Activated naive CD4-positive, alpha-beta T cell (primary cell): Measurements from ENCODE around the gene UCK2.

Experiments
- DNase-seq, 4 experiments: peaks; one replicate each; lab custom pipeline; 2025; lab: John Stamatoyannopoulos, UW

The UCK2 gene

DNA sequence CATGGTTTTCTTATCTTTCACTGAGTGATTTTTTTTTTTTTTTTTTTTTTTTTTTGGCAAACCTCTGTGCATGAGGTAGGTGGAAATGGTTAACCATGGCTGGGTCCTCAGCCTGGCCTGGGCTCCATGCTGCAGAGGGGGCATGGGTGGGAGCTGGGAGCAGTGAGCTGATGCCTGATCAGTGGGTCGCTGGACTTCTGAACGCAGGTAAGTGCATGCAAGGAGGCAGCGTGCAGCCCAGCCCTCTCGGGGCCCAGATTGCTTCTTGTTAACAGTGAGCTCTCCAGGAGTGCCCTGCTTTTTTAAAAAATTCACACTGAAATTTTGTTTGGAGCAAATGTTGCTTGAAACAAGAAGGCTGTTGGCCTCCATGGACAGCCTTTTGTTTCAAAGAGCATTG lies 75.2 kb downstream of the UCK2 start:
- DNase-seq, result no peak

DNA sequence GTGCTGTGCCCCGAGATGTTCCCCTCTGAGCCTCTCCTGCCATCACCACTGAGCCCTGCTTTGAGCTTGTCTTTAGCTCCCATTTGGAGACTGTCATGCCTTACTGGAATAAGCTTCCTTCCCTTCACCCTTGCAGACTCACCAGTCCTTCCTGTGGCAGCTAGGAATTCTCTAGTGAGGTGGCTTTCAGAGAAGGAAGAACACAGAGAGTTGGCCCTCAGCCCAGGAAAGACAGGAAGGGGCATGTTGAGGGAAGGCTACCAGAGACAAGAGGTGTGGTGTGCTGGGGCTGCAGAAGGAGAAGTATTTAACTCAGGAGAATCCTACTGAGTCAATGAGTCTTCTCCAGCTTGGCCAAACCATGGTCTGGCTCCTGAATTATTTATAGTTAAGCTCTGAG lies 76.3 kb downstream of the UCK2 start:
- DNase-seq, result no peak

DNA sequence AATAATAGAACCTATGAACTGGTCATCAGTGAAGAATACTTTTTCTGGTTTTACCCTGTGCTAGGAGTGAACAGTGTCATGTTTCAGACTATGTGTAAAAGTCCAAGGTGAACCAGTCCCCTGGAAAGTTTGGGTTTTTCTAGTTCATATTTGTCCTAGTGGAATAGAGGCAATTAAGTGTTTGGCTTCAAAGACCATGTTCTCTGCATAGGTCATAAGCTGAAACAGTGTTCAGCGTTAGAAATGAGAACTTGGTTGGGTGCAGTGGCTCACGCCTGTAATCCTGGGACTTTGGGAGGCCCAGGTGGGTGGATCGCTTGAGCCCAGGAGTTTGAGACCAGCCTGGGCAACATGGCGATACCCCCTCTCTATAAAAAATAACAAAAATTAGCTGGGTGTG lies 77.5 kb downstream of the UCK2 start:
- no peak for DNase-seq

DNA sequence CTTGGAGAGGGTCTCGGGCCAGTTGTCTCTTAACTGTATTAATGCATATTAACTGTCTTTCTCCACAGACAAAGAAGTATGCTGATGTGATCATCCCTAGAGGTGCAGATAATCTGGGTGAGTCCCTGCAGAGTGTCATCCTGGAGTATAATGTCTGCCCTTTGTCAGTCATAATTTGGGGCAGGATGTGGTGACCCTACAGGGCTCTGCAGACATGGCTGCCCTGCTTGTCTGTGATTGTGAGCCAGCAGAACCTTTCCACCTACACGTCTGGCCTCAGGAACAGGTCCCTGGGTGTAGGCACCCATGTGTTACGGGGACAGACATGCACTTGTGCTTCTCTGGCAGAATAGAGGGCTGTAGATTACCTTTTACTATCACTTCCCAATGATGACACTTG lies 78.4 kb downstream of the UCK2 start:
- DNase-seq, result no peak

DNA sequence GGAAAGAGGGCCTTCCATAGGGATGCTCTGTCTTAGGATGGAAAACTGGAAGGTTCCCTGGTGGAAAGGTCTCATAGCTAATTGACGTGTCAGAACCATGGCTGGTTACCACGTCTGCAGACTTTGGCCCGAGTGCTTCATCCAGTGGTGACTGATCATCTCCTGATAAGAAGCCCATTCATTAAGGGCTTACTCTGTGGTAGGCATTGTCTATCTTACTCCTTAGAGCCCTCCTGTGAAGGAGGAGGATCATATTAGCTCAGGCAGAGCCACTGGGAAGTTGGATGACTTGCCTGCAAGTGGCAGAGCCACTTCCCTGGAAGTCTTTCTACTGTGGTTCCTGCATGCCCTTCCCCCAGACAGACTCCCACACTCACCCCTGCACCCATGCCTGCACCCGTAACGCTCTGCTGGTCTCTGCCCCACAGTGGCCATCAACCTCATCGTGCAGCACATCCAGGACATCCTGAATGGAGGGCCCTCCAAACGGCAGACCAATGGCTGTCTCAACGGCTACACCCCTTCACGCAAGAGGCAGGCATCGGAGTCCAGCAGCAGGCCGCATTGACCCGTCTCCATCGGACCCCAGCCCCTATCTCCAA lies 79.9 kb downstream of the UCK2 start:
- no peak for DNase-seq

DNA sequence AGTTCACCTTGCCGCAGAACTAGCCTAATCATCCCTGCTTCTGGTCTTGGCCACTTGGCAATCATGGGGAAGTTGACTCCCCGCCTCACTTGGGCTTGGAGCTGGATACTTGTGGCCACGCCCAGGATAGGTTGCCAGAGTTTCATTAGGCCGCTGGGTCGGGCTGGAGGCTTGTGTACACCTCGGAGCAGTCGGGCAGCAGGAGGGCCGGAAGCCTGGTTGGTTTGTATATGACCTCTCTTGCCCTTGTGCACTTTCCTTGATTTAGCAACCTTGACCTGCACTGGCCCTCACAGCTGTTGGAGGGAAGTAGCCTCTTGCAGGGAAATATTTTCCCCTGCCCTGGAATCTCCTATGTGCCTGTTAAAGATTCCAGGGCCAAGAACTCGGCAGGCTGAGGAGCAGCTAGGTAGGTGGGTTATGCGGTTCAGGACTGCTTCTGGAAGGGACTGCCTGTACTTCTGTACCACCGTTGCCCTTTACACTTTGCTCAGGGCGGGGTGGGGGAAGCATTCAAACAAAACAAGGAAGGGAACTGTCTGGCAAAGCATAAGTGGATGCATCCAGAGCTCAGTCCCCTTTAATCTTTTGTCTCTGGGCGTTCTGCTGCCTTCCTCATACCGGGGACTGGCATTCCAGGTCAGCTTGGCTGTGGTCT lies 83.5 kb downstream of the UCK2 start:
- DNase-seq, result no peak

DNA sequence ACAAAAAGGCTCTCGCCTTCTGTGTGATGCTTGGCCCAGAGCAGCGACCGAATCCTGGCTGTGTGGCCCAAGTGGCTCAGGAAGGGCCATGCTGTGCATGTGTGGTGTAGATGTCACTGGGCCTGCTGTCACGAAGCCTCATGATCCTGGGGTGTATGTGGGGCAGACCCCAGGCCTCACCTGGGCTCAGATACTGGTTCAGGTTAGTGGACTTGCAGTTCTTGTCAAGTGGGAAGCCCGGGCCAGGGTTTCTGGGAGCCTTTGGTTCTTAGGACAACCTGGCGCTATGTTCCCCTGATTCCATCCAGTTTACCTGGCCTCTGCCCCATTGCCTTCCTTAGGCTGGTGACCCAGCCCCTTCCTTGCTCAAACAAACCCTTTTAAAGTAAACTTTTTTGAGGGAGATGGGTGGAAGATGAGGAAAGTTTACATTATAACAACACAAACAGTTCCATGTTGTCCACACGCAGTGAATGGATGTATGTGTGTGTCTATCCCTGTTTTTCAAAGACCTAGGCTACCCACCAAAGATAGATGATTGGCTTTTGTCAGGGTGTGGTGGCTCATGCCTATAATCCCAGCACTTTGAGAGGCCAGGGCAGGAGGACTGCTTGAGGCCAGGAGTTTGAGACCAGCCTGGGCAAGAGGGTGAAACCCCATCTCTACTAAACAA lies 84.3 kb downstream of the UCK2 start:
- no peak for DNase-seq

DNA sequence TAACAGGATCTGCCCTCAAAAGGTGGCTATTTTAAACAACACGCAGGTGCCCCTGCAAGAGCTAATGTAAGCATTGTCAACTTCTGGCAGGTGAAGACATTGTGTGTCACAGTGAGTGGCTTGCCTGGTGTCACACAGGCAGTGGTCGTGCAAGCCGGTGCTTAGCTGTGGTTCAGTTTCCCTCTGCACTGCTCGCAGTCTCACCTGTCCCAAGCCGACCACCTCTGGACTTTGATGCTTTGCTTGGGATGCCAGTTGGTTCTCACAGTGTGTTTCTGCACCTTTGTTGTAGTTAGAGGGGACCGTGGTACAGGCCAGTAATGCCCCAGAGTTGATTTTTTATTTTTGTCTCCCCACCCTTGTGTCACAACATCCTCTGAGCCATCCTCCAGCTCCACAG lies 85.2 kb downstream of the UCK2 start:
- no peak for DNase-seq

DNA sequence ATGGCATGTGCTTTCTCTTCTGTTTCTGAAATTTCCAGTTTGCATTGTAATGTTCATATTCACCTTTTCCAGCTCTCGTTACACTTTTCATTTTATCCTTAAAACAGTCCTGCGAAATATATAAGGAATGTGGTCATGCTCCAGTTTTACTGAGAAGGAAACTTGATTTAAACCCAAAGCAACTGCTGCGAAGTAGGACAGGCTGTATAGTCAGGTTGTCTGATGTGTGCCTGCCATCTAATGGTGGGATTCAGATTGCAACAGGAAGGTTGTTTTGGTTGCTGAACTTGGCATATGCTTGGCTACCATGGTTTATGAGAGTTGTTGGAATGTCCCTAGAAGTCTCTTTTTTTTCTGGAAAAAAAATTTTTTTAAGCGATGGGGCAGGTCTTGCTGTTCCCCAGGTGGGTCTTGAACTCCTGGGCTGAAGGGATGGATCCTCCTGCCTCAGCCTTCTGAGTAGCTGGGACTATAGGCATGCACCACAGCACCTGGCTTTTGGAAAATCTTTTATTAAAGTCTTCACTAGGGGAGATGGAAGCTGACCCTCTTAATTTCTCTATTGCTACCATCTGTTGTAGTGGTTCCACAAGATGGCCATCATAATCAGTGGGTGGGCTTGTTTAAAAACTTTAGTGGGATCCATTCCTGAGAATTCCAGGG lies 86.9 kb downstream of the UCK2 start:
- DNase-seq, result peak in 2 of 4 experiments; percentile 22

DNA sequence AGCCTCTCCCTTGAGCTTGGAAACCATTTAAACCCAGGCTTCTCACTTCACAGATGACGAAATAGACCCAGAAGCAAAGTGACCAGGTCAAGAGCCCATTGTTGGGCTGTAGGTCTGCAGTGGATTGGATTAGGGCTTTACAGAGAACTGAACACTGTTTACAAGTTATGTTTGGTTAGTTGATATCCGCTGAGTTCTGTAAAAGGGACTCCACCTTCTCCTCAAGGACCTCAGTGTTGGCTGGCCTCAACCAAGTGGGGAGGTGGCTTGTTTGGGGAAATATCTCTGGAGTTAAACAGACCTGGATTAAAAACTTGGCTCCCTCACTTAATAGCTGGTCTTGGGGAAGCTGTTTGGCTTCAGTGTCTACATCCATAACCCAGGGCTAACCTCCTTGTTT lies 88.1 kb downstream of the UCK2 start:
- DNase-seq, result no peak

DNA sequence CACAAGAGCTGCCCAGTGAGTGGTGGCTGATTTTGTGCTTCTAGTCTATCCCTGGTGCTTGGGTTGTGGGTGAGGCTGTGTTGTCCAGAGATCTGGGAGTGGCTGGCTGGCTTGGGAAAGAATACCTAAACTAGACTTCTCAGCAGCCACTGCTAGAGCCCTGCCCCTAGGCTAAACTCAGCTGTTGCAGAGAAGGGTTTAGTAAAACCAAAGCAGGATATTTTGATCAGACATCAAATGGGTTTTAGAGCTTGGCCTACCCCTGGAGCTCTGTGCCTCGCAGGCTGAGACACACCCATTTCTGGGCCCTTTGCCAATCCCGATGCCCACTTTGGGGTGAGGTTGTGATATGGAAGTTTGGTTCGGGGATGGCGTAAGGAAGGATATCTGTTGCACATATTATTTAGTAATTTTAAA lies 88.5 kb downstream of the UCK2 start:
- no peak for DNase-seq

DNA sequence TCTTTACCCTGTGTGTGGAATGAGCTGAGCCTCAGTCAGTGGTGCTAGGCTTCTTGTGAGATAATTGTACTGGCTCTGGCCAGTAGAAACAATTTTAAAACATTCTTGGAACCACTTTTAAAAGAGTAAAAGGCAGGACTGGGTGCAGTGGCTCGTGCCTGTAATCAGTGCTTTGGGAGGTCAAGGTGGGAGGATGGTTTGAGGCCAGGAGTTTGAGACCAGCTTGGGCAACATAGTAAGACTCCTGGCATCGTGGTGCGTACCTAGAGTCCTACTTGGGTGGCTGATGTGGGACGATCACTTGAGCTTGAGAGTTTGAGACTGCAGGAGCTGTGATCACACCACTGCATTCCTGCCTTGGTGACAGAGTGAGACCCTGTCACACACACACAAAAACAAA lies 89.8 kb downstream of the UCK2 start:
- no peak for DNase-seq

DNA sequence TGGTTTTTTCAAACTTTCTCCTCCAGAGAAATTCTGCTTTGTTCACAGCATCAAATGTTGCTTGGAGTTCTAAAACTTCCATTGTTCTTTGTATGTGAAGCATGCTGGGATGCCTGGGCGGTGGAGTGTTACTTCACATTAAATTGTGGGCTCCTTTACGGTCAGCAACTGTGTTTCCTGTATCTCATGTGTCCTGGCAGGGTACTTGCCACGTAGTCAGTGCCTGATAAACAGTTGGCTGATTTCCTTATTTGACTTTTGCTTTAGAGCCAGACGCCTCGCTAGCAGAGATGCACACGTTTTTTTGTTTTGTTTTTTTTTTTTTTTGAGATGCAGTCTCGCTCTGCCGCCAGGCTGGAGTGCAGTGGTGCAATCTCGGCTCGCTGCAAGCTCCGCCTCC lies 96.7 kb downstream of the UCK2 start:
- no peak for DNase-seq

DNA sequence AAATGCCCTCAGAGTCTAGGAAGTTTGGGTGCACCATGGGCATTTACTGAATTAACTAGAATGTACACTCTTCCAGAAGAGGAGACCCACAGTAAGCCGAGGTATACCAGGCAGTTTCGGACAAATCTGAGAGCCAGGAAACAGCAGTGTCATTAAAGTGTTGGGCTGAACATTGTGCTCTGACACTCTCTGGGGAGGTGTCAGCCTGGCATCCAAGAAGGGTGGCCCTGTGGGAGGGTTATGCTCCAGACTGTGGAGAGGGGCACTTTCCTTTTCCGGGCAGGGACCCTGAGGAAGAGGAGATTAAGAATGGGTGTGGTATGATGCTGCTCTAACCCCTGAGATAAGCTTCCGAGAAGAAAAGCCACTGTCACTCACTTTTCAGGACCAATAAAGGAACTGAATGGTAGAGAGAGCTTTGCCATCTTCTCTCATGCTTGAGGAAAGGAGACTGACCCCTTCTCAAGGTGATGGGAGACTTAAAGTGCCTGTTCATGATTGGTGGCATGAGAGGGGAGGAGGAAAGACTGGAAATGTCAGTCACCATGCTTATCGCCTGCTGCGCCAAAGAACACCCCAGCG lies 98.2 kb downstream of the UCK2 start:
- no peak for DNase-seq

DNA sequence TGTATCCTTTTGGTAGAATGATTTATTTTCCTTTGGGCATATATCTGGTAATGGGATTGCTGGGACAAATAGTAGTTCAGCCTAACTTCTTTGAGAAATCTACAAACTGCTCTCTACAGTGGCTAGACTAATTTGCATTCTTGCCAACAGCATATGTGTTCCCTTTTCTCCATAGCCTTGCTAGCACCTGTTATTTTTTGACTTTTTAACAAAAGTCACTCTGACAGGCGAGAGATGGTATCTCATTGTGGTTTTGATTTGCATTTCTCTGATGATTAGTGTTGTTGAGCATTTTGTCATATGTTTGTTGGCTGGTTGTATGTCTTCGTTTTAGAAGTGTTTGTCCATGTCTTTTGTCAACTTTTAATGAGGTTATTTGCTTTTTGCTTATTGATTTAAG lies 99.8 kb downstream of the UCK2 start:
- DNase-seq, result no peak

DNA sequence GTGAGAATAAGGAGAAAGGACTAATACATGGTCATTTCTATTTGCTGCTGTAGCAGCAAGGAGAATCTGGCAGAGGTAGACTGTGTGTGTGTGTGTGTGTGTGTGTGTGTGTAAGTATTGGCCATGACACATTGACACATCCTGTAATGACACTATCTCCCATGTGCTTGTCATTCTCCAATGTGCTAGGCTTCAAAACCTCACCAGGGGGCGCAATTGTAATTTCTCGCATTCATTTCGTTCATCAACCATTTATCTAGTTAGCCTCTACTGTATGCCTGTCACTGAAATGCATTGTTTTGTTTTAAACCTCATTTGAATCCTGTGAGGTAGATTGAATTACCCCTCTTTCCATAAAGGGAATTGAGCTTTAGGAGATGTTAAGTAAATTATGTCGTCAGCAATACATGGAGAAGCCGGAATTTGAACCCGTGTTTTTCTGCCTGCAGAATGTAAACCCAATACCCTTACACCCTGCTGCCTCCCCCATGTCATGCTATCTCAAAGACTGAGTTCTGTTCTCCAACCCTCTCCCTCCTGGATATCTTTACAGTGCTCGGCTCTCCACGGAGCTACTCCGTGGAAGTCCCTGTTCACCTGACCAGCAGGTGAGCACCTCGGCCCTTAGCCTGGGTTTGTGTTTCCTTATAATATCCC lies 100.8 kb downstream of the UCK2 start:
- no peak for DNase-seq

DNA sequence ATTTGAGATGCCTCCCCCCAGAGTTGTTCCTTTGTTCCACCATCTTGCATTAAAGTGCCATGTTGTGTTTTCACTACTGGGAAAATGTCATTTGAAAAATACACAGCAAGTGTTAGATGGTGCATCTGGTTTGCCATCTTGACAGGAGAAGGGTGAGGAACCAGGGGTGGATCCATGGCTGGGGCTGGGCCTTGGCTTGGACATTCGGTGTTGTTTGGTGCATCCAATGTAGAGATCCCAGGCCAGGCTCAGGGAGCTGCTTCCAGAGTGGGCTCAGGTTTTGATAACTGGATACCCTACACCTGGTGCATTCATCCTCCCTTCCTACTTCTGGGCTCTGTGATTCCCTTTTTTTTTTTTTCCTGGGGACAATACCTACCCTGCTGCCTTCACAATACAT lies 103.5 kb downstream of the UCK2 start:
- DNase-seq, result no peak

DNA sequence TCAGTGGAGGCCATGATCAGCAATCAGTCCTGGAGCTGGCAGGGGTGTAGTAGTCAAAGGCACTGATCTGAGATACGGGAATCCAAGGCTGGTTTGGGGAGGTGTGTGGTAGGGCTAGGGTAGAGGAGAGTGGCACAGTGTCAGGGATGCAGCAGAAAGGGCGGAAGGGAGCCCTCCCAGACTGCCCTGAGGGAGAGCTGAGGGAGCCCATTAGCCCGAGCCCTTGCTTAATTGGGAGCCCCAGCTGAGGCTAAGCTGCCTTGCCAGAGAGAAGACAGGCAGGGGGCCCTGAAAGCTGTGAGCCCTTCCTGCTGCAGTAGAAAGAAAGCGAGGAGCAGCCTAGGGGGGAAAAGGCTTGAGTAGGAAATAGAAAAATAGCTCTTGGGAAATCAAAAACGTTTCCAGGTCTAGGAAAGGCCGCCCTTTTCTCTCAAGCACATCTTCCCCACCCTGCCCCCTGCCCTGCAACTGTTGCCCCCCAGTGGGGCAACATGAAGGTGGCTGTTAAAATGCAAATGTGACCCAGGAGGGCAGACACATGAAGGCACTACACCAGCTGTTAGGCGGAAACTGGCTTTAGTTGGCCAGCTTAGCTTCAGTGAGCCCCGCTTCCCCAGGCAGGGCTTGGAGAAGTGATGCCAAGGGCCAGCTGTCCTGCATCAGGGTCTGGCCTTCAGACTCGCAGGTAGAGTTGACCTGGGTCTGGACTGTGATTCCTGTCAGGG lies 106.2 kb downstream of the UCK2 start:
- DNase-seq, result no peak

DNA sequence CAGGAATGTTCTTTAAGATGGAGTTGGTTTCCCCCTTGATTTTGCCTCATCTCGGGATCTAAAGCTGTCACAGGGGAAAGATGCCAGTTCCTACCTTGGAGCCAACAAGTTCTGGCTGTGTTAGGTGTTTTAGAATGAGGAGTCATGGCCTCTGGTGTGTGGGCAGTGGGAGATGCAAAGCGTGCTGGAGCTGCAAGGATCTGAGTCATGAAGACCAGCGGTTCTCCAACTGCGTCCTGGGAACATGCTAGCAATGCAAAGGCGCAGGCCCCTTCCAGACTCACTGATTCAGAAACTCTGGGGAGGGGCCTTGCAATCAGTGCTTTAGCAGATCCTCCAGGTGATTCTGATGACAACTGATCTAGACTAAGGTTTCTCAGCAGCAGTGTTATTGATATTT lies 109.1 kb downstream of the UCK2 start:
- DNase-seq, result no peak

DNA sequence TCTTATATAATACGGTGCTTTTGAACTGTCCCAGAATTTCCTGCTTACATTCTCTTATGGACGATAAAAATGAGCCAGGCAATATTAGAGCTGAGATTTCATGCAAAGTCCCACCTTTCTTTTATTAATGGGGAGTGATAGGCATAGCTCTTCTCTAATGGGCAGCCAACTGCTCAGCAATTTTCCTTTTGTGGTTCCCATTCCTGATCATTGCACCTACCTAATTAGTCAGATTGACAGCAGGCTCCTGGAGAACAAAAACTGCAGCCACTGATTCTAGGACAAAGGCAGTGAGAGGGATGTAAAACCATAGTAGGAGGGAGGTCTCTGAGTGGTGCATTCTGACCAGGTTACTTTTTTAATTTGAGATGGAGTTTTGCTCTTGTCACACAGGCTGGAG lies 110.4 kb downstream of the UCK2 start:
- no peak for DNase-seq

DNA sequence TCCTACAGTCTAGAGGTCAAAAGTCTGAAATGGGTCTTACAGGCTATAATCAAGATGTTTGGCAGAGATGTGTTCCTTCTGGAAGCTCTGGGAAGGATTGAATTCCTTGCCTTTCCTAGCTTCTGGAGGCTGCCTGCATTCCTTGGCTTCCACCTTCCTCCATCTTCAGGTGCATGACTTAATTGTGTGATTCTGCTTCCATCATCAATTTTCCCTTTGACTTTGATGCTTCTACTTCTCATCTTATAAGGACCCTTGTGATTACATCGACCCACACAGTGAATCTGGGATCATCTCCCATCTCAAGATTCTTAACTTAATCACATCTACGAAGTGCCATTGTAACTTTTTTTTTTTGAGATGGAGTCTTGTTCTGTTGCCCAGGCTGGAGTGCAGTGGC lies 111.4 kb downstream of the UCK2 start:
- no peak for DNase-seq

DNA sequence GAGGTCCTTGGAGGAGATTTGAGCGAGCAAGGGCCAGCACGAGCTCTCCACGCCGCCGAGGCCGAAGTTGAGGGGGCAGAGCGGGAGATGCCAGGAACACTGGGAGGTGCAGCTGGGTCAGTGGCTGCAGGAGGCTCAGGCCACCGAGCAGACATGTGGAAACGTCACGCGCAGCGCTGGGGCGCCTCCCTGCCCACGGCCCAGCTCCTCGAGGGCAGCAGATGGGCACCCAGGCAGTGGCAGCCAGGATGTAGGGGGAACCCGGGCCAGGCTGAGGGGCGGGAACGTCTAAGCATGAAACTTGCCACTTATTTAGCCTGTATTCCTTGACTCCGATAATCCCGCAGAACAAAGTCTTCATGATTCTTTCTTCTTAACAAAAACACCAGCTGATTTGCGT lies 114.1 kb downstream of the UCK2 start:
- DNase-seq, result no peak
